DOHH2 (cell line): ENCODE measurements around the gene NUTM2E.
"Not testable (repeated sequence)": the region's sequence is repeated elsewhere in the genome, so short reads cannot be mapped to it uniquely, and the experiment has no call there.

ENCODE experiments used
- CTCF ChIP-seq: fragments of 200-600 bp; sonication (generic); IDR thresholded peaks from one replicate; pipeline ENCODE4 v1.5.1; 2014; ENCODE audit warnings: antibody characterized with exemption, mild to moderate bottlenecking, low read depth, low read length; ENCODE audit not compliant: poor library complexity, severe bottlenecking
- EZH2phosphoT487 ChIP-seq: fragments of 200-600 bp; sonication (generic); IDR thresholded peaks from 2 replicates; pipeline ENCODE4 v1.6.1; 2017; ENCODE audit warnings: borderline replicate concordance, mild to moderate bottlenecking, antibody characterized with exemption, low read length, moderate library complexity, mixed read lengths

DNA sequence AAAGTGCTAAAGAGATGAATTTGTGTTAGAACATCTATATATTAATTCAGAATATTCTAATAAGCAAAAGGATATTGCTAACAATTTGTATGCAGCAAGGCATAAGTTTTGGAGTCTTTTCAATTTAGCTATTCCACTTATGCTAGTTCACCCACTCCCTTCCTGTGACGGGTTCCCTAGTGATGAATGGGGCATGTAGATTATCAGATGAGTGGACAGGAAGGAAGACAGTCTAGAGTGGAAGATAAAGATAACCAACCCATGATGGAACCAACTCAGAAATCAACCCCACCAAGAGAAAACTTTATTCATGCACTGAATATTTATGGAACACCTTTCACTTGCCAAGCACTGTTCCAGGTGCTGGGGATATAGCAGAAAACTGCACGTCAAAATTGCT, 46.5 kb upstream of the NUTM2E start:
- TF ChIP-seq CTCF, EZH2phosphoT487: not testable (repeated sequence)
